CD8-positive, alpha-beta memory T cell (primary cell): ENCODE measurements around the gene HDHD2. TPM values are rescaled to one million over a fixed set of nuclear protein-coding genes. Genes with fewer than 3 reads are reported as not detected.

Experiments
- CTCF ChIA-PET: fragments of 350-600 bp; sonication (Branson Sonifier 250); formaldehyde crosslinking; loops from one replicate; lab custom pipeline; 2021; ENCODE audit warnings: antibody characterized with exemption; lab: Charles Lee
- POLR2A ChIA-PET: fragments of 350-600 bp; sonication (Branson Sonifier 250); formaldehyde crosslinking; loops from one replicate; lab custom pipeline; 2021; ENCODE audit warnings: antibody characterized with exemption; lab: Charles Lee
- DNase-seq, 5 donors: peaks; one replicate each; pipeline versions ENCODE4 v3.0.0 to v3.0.0-alpha.2; 2020 to 2022; ENCODE audit warnings: mixed read lengths in 1 of 5
- H3K27ac ChIP-seq: one replicate; pipeline ENCODE4 v1.7.0; 2013; ENCODE audit warnings: low read depth, mild to moderate bottlenecking, low read length, moderate library complexity
- H3K27me3 ChIP-seq: 2 replicates; pipeline ENCODE4 v1.7.0; 2013; ENCODE audit warnings: low read length, mild to moderate bottlenecking; ENCODE audit not compliant: insufficient read depth, poor library complexity, severe bottlenecking
- H3K36me3 ChIP-seq: 2 replicates; pipeline ENCODE4 v1.7.0; 2013; ENCODE audit warnings: mild to moderate bottlenecking, low read length, moderate library complexity; ENCODE audit not compliant: insufficient read depth
- H3K4me1 ChIP-seq: 2 replicates; pipeline ENCODE4 v1.7.0; 2013; ENCODE audit warnings: mild to moderate bottlenecking, low read length, moderate library complexity; ENCODE audit not compliant: insufficient read depth
- H3K4me3 ChIP-seq: 2 replicates; pipeline ENCODE4 v1.7.0; 2013; ENCODE audit warnings: mild to moderate bottlenecking, low read length
- H3K9me3 ChIP-seq: 2 replicates; pipeline ENCODE4 v1.7.0; 2013; ENCODE audit warnings: mild to moderate bottlenecking, low read length
- H3K27ac Mint-ChIP-seq, 8 donors: one replicate each; pipeline ENCODE4 v1.8.0; 2020 to 2021; ENCODE audit warnings: mixed read lengths in 8 of 8, mild to moderate bottlenecking in 6 of 8, inconsistent platforms in 3 of 8, moderate library complexity in 3 of 8
- H3K27me3 Mint-ChIP-seq, 2 donors: one replicate each; pipeline ENCODE4 v1.8.0; 2020 to 2021; ENCODE audit warnings: mixed read lengths in 2 of 2, mild to moderate bottlenecking in 1 of 2, moderate library complexity in 1 of 2
- H3K36me3 Mint-ChIP-seq, 3 donors: one replicate each; pipeline ENCODE4 v1.8.0; 2020 to 2021; ENCODE audit warnings: mixed read lengths in 3 of 3, inconsistent platforms in 1 of 3, mild to moderate bottlenecking in 1 of 3
- H3K4me1 Mint-ChIP-seq, 3 donors: one replicate each; pipeline ENCODE4 v1.8.0; 2020 to 2021; ENCODE audit warnings: mixed read lengths in 3 of 3, inconsistent platforms in 1 of 3, mild to moderate bottlenecking in 1 of 3
- H3K4me3 Mint-ChIP-seq, 7 donors: one replicate each; pipeline ENCODE4 v1.8.0; 2020 to 2021; ENCODE audit warnings: mixed read lengths in 7 of 7, mild to moderate bottlenecking in 6 of 7, moderate library complexity in 4 of 7, inconsistent platforms in 2 of 7
- H3K9me3 Mint-ChIP-seq, 5 donors: one replicate each; pipeline ENCODE4 v1.8.0; 2020 to 2022; ENCODE audit warnings: mixed read lengths in 5 of 5, mild to moderate bottlenecking in 3 of 5, moderate library complexity in 2 of 5, inconsistent platforms in 1 of 5
- polyA plus RNA-seq: library from polyadenylated mRNA; unstranded; fragments of 300-500 nt; fragmentation: Illumina TruSeq; gene quantifications from one replicate; pipeline ENCODE4 v1.2.3, GENCODE V29; 2021
- total RNA-seq, 2 experiments: library from RNA; stranded (reverse); gene quantifications; one replicate each; pipeline ENCODE4 v1.2.3, GENCODE V29; 2021

The HDHD2 gene
- total and polyA plus RNA-seq, 3 experiments from 2014 or later, result 25.6 to 45.7 (median 27.3) TPM

DNA sequence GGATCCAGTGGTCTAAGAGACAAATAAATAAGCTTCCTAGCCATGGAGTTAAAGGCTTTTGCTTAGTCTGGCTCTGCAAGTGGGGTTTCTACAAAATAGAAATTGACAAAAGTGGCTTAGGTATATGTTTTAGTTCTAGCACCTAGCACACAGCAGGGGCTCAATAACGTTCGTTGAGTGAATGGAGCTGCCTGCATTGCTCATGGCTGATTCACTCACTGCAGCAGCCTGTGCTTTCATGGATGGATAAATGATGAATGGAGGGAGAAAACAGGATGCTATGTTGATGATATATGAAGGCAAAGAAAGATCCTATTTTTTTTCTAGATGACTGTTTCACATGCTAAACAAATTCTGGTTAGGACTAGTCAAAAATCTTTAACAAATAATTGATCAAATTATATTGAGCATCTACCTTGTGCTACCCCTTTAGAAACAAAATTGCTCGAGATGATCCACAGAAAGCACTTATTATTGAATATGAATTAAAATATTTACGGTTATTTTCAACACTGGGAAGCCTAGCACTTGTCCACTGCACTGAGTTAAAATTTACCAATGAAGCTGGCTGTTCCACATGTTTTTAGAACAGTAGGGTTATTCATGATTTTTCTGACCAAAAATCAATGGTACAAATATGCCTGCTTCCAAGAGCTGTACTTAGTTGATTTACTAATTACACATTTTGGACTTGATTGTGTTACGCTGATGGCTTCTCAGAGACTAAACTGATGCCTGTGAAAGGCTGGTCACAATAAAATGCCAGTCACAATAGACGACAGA is 39.6 kb downstream of the HDHD2 start:
- POLR2A ChIA-PET, result no interaction called here
- H3K4me3 Mint-ChIP-seq, result no peak overlapping the region

DNA sequence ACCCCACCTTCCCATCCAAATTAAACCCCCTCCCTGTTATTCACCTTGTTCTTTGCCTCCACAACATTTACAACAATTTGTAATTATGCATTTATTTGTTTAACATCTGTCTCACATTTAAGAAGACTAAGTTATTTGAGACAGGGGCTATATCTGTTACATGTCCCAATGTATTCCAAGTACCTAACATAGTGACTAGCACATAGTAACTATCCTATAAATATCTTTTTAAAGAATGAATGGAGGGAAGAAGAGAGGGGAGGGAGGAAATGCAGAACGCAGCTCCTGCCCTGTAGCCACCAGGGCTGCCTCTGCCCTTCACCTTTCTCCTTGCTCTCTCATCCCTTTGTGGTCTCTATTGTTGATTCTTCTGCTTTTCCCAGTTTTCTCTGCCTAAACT is 40.6 kb downstream of the HDHD2 start:
- ChIA-PET POLR2A (no interaction called here), CTCF (no interaction called here)
- H3K4me1 ChIP-seq, result no peaks in the 10 kb centered on the region
- no peak overlapping the region for H3K4me3 ChIP-seq
- H3K36me3 ChIP-seq, result peaks cover 3% of the 10 kb centered on the region
- peaks cover 0 to 85% (median 31%) of the 10 kb centered on the region in 3 donors for H3K36me3 Mint-ChIP-seq
- no peaks in the 10 kb centered on the region for H3K27me3 ChIP-seq
- no peak for DNase-seq
- no peaks in the 10 kb centered on the region for H3K4me1 Mint-ChIP-seq
- peak overlapping the region in 2 of 8 donors; percentile 25 to 61 for H3K27ac Mint-ChIP-seq
- H3K27me3 Mint-ChIP-seq, result no peaks in the 10 kb centered on the region
- H3K9me3 Mint-ChIP-seq, result no peaks in the 10 kb centered on the region
- no peaks in the 10 kb centered on the region for H3K9me3 ChIP-seq
- H3K27ac ChIP-seq, result no peak overlapping the region
- H3K4me3 Mint-ChIP-seq, result no peak overlapping the region

More for the DNA sequence above, 39.6 kb downstream of the HDHD2 start:
- Mint-ChIP-seq H3K27ac (no peak overlapping the region), H3K27me3 (no peaks in the 10 kb centered on the region), H3K36me3 (peaks cover 0 to 87% (median 33%) of the 10 kb centered on the region in 3 donors), H3K9me3 (no peaks in the 10 kb centered on the region), H3K4me1 (no peaks in the 10 kb centered on the region)
- no peak for DNase-seq
- Histone ChIP-seq H3K4me3 (no peak overlapping the region), H3K9me3 (no peaks in the 10 kb centered on the region), H3K36me3 (peaks cover 3% of the 10 kb centered on the region), H3K27me3 (no peaks in the 10 kb centered on the region), H3K27ac (no peak overlapping the region), H3K4me1 (no peaks in the 10 kb centered on the region)
- CTCF ChIA-PET, result interaction anchor here (1.9 kb wide), 1 partner anchor 94 kb away, joined by 6 read pairs; no protein-coding TSS in a partner anchor

DNA sequence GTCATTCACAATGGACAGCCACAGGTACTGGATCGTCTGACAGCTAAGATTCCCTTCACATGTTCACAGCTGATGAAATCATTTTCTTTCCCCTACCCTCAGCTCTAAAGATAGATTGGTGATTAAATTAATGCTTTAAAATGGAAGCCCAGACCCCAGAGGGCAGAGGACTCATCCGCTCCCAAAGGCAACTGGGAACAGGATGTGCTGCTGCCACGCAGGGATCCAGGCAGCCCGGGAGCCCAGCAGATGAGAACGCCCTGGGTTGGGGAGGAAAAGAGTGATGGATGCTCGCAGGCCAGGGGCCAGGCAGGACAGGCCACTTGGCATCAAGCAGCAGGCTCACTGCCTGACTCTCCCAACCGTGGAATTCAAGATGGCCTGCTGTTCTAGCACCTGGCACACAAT is 41.3 kb downstream of the HDHD2 start:
- Mint-ChIP-seq H3K27me3 (no peaks in the 10 kb centered on the region), H3K27ac (peak overlapping the region in 1 of 8 donors; percentile 32), H3K36me3 (peaks cover 0 to 82% (median 33%) of the 10 kb centered on the region in 3 donors), H3K9me3 (no peaks in the 10 kb centered on the region), H3K4me3 (no peak overlapping the region), H3K4me1 (no peaks in the 10 kb centered on the region)
- CTCF ChIA-PET, result no interaction called here
- no peaks in the 10 kb centered on the region for H3K27me3 ChIP-seq
- H3K27ac ChIP-seq, result no peak overlapping the region
- POLR2A ChIA-PET, result no interaction called here
- no peak for DNase-seq
- H3K9me3 ChIP-seq, result no peaks in the 10 kb centered on the region
- H3K4me1 ChIP-seq, result no peaks in the 10 kb centered on the region
- peaks cover 3% of the 10 kb centered on the region for H3K36me3 ChIP-seq
- H3K4me3 ChIP-seq, result no peak overlapping the region

DNA sequence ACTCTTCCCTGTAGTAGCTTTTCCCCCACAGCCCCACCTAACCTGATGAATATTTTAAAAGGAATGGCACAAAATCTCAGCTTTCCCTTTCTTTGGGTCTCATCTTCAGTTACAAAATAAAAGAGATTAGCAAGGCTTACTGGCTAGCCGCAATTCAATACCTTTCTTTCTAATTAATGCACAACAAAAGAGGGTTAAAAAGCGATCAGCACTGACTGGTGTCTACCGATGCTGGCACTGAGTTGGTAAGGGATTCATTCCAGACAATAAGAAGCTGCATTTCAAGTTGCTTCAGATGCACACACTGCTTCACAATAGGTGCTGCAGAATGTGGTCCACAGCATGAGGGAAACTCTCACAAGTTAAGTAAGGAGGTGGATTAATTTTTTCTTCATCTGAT is 41.9 kb downstream of the HDHD2 start:
- no peak overlapping the region for H3K27ac ChIP-seq
- H3K4me3 ChIP-seq, result no peak overlapping the region
- Mint-ChIP-seq H3K9me3 (no peaks in the 10 kb centered on the region), H3K4me1 (no peaks in the 10 kb centered on the region), H3K36me3 (peaks cover 0 to 79% (median 31%) of the 10 kb centered on the region in 3 donors), H3K27ac (peak overlapping the region in 1 of 8 donors; percentile 32), H3K4me3 (no peak overlapping the region), H3K27me3 (no peaks in the 10 kb centered on the region)
- no peak for DNase-seq
- ChIA-PET POLR2A (no interaction called here), CTCF (no interaction called here)
- H3K36me3 ChIP-seq, result peaks cover 3% of the 10 kb centered on the region
- H3K27me3 ChIP-seq, result no peaks in the 10 kb centered on the region
- no peaks in the 10 kb centered on the region for H3K9me3 ChIP-seq
- H3K4me1 ChIP-seq, result no peaks in the 10 kb centered on the region

DNA sequence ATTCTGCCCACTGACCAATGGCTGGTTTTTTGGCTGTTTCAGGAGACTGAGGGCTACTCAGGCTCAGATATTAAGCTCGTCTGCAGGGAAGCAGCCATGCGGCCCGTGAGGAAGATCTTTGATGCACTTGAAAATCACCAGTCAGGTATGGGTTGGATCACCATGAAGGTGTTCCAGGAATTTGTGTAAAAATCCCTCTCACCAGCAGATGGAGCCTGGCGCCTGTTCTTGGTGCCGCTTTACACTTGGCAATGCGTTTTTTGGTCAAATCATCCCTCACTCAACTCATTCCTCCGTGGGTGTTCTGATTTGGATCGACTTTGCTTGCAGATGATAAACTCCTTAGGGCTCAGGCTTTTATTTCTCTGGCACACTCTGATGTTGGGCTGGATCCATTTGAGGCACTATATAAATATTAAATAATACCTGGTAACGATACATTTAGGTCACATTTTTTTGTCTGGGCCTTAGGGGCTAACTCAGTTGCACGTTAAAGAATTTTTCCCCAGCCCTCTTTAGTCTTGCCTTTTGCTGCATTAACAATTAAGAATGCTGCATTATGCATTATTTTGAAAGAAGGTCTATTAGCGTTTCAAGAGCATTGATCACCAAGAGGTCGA is 50.0 kb downstream of the HDHD2 start:
- Mint-ChIP-seq H3K9me3 (no peaks in the 10 kb centered on the region), H3K4me1 (no peaks in the 10 kb centered on the region), H3K36me3 (peaks cover 0 to 18% (median 8%) of the 10 kb centered on the region in 3 donors), H3K4me3 (no peak overlapping the region), H3K27me3 (peaks cover 0 to 2% of the 10 kb centered on the region in 2 donors), H3K27ac (no peak overlapping the region)
- CTCF ChIA-PET, result interaction anchor here (0.5 to 6.2 kb wide), 6 partner anchors 12 to 113 kb away, joined by 3 to 59 read pairs (median 3); no protein-coding TSS in a partner anchor
- Histone ChIP-seq H3K27me3 (no peaks in the 10 kb centered on the region), H3K36me3 (no peaks in the 10 kb centered on the region), H3K9me3 (no peaks in the 10 kb centered on the region), H3K4me3 (no peak overlapping the region), H3K27ac (no peak overlapping the region), H3K4me1 (no peaks in the 10 kb centered on the region)
- POLR2A ChIA-PET, result no interaction called here
- DNase-seq, result peak; percentile 31 to 68 (median 38)

DNA sequence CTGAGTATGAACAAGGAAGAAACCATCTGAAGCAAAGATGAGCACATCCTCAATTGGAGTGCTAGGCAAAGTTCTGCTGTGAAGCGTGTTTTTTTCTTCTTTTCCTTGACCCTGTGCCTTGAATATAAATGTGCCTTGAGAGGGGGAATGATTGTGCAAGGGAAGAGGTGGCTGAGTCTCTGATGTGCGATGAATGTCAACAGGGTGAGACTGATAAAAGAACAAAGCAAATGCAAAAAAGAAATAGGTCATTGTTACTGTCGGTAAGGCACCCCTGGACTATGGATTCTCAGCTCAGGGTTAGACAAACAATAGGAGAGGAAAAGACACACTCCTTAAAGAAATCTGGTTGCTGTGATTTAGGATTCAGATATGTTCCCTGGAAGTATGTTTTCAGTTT is 54.5 kb downstream of the HDHD2 start:
- H3K36me3 Mint-ChIP-seq, result peaks cover 0 to 7% (median 7%) of the 10 kb centered on the region in 3 donors
- no peak overlapping the region for H3K27ac ChIP-seq
- H3K9me3 Mint-ChIP-seq, result no peaks in the 10 kb centered on the region
- H3K9me3 ChIP-seq, result no peaks in the 10 kb centered on the region
- ChIA-PET POLR2A (no interaction called here), CTCF (interaction anchor here (2.3 kb wide), 1 partner anchor 109 kb away, joined by 13 read pairs; no protein-coding TSS in a partner anchor)
- H3K27ac Mint-ChIP-seq, result no peak overlapping the region
- H3K4me1 Mint-ChIP-seq, result no peaks in the 10 kb centered on the region
- no peak for DNase-seq
- H3K27me3 Mint-ChIP-seq, result peaks cover 0 to 1% of the 10 kb centered on the region in 2 donors
- H3K4me3 Mint-ChIP-seq, result no peak overlapping the region
- H3K4me1 ChIP-seq, result no peaks in the 10 kb centered on the region
- H3K4me3 ChIP-seq, result no peak overlapping the region
- no peaks in the 10 kb centered on the region for H3K36me3 ChIP-seq
- no peaks in the 10 kb centered on the region for H3K27me3 ChIP-seq

DNA sequence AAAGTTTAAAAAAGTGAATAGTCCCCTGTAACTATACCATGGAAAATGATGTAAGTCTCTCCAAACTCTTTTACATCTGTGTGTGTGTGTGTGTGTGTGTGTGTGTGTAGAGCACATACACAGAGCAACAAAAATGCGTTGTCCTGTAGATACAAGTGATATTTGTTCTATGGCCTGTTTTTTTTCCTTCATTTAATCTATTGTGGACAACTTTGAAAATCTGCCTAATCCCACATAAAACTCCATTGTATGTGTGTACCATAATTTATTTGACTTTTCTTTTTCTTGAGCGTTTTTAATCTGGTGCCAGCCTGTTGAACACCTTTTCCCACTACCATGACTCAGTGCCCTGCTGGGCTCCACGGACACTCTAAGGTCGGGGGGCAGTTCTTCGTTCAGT is 62.6 kb downstream of the HDHD2 start:
- H3K9me3 Mint-ChIP-seq, result no peaks in the 10 kb centered on the region
- peaks cover 5 to 19% (median 17%) of the 10 kb centered on the region in 3 donors for H3K36me3 Mint-ChIP-seq
- Histone ChIP-seq H3K36me3 (no peaks in the 10 kb centered on the region), H3K27me3 (no peaks in the 10 kb centered on the region), H3K27ac (no peak overlapping the region), H3K4me1 (no peaks in the 10 kb centered on the region), H3K4me3 (no peak overlapping the region), H3K9me3 (no peaks in the 10 kb centered on the region)
- CTCF ChIA-PET, result no interaction called here
- no peaks in the 10 kb centered on the region for H3K27me3 Mint-ChIP-seq
- POLR2A ChIA-PET, result no interaction called here
- H3K4me3 Mint-ChIP-seq, result no peak overlapping the region
- no peak overlapping the region for H3K27ac Mint-ChIP-seq
- H3K4me1 Mint-ChIP-seq, result no peaks in the 10 kb centered on the region
- no peak for DNase-seq

DNA sequence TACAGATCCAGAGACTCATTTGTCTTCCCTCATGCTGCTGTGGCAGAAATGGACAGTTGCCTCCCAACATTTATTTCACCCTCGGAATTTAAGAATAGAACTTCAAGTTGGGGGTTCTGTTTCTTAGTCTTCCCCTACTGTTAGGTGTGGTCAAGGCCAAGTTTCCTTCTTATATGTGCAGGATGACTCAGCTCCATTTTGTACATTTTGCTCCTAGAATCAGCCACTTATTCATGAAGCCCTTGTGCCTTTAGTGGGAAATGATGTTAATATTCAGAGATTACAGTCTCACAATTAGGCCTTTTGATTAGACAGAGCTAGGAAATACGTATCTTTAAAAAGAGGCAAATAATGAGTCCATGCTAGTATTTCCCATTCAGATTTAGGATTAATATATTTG is 68.7 kb downstream of the HDHD2 start:
- H3K4me1 Mint-ChIP-seq, result no peaks in the 10 kb centered on the region
- H3K27ac Mint-ChIP-seq, result no peak overlapping the region
- H3K4me3 Mint-ChIP-seq, result no peak overlapping the region
- no peaks in the 10 kb centered on the region for H3K27me3 Mint-ChIP-seq
- POLR2A ChIA-PET, result no interaction called here
- H3K36me3 ChIP-seq, result no peaks in the 10 kb centered on the region
- no peak overlapping the region for H3K27ac ChIP-seq
- CTCF ChIA-PET, result interaction anchor here (1.4 kb wide), 1 partner anchor 18 kb away, joined by 3 read pairs; no protein-coding TSS in a partner anchor
- H3K27me3 ChIP-seq, result no peaks in the 10 kb centered on the region
- H3K4me3 ChIP-seq, result no peak overlapping the region
- no peaks in the 10 kb centered on the region for H3K9me3 Mint-ChIP-seq
- no peaks in the 10 kb centered on the region for H3K9me3 ChIP-seq
- no peak for DNase-seq
- H3K36me3 Mint-ChIP-seq, result peaks cover 0 to 3% (median 3%) of the 10 kb centered on the region in 3 donors
- no peaks in the 10 kb centered on the region for H3K4me1 ChIP-seq
